Measurements from ENCODE around the gene CPNE1. TPM values are rescaled to one million over a fixed set of nuclear protein-coding genes. Genes with fewer than 3 reads are reported as not detected.

Gene CPNE1
- total RNA-seq, 1 experiment from 2014 or later = 505 TPM

GRCh38 chr20:35588397-35588796 lies 76.3 kb downstream of the CPNE1 start:
- H3K4me1 Mint-ChIP-seq (ENCODE audit: low read depth, unreplicated experiment) = no peaks in the 10 kb centered on the region
- H3K4me3 Mint-ChIP-seq (ENCODE audit: low read depth, unreplicated experiment) = no peak overlapping the region
- no peak for TF ChIP-seq CTCF (IDR thresholded peaks at IDR 0.05; ENCODE audit: unreplicated experiment)
- BruUV-seq (replicated peaks) = no TSS peak
- no peaks in the 10 kb centered on the region for H3K9me3 Mint-ChIP-seq (ENCODE audit: low read depth, unreplicated experiment)
- no peak overlapping the region for H3K27ac Mint-ChIP-seq (ENCODE audit: unreplicated experiment)
- H3K36me3 Mint-ChIP-seq (ENCODE audit: insufficient read depth, unreplicated experiment) = peaks cover 22% of the 10 kb centered on the region
- no peaks in the 10 kb centered on the region for H3K27me3 Mint-ChIP-seq (ENCODE audit: unreplicated experiment)
- intact Hi-C loops (cut with micrococcal nuclease; ENCODE audit: unreplicated experiment) = no loop called here
- CTCF ChIA-PET = no interaction called here
- DNase-seq = no peak

GRCh38 chr20:35587436-35587835 lies 77.3 kb downstream of the CPNE1 start:
- H3K9me3 Mint-ChIP-seq (ENCODE audit: low read depth, unreplicated experiment) = no peaks in the 10 kb centered on the region
- no peak overlapping the region for H3K4me3 Mint-ChIP-seq (ENCODE audit: low read depth, unreplicated experiment)
- CTCF ChIA-PET = interaction anchor here (0.6 kb wide), 1 partner anchor 17 kb away, joined by 4 read pairs; no protein-coding TSS in a partner anchor
- no peak for TF ChIP-seq CTCF (IDR thresholded peaks at IDR 0.05; ENCODE audit: unreplicated experiment)
- peaks cover 19% of the 10 kb centered on the region for H3K36me3 Mint-ChIP-seq (ENCODE audit: insufficient read depth, unreplicated experiment)
- BruUV-seq (replicated peaks) = no TSS peak
- no peaks in the 10 kb centered on the region for H3K4me1 Mint-ChIP-seq (ENCODE audit: low read depth, unreplicated experiment)
- DNase-seq = no peak
- no peak overlapping the region for H3K27ac Mint-ChIP-seq (ENCODE audit: unreplicated experiment)
- intact Hi-C loops (cut with micrococcal nuclease; ENCODE audit: unreplicated experiment) = no loop called here
- H3K27me3 Mint-ChIP-seq (ENCODE audit: unreplicated experiment) = no peaks in the 10 kb centered on the region

- intact Hi-C loops (cut with micrococcal nuclease; ENCODE audit: unreplicated experiment) = no loop called here
- CTCF ChIA-PET = interaction anchor here (0.6 kb wide), 1 partner anchor 18 kb away, joined by 4 read pairs; no protein-coding TSS in a partner anchor
- no peak for TF ChIP-seq CTCF (IDR thresholded peaks at IDR 0.05; ENCODE audit: unreplicated experiment)
- DNase-seq = no peak
- H3K36me3 Mint-ChIP-seq (ENCODE audit: insufficient read depth, unreplicated experiment) = peaks cover 14% of the 10 kb centered on the region
- no peak overlapping the region for H3K4me3 Mint-ChIP-seq (ENCODE audit: low read depth, unreplicated experiment)
- no peaks in the 10 kb centered on the region for H3K27me3 Mint-ChIP-seq (ENCODE audit: unreplicated experiment)
- no TSS peak for BruUV-seq (replicated peaks)
- no peak overlapping the region for H3K27ac Mint-ChIP-seq (ENCODE audit: unreplicated experiment)
- no peaks in the 10 kb centered on the region for H3K4me1 Mint-ChIP-seq (ENCODE audit: low read depth, unreplicated experiment)
- H3K9me3 Mint-ChIP-seq (ENCODE audit: low read depth, unreplicated experiment) = no peaks in the 10 kb centered on the region
These were observed 77.8 kb downstream of the CPNE1 start for GRCh38 chr20:35586751-35587425.

GRCh38 chr20:35583636-35584560 lies 80.8 kb downstream of the CPNE1 start:
- BruUV-seq (replicated peaks) = no TSS peak
- TF ChIP-seq CTCF (IDR thresholded peaks at IDR 0.05; ENCODE audit: unreplicated experiment) = no peak
- Mint-ChIP-seq H3K36me3 (ENCODE audit: insufficient read depth, unreplicated experiment) (peaks cover 13% of the 10 kb centered on the region), H3K27me3 (ENCODE audit: unreplicated experiment) (no peaks in the 10 kb centered on the region), H3K9me3 (ENCODE audit: low read depth, unreplicated experiment) (no peaks in the 10 kb centered on the region), H3K4me1 (ENCODE audit: low read depth, unreplicated experiment) (no peaks in the 10 kb centered on the region), H3K27ac (ENCODE audit: unreplicated experiment) (no peak overlapping the region), H3K4me3 (ENCODE audit: low read depth, unreplicated experiment) (no peak overlapping the region)
- DNase-seq = no peak
- CTCF ChIA-PET = interaction anchor here (0.6 to 1.2 kb wide), 3 partner anchors 11 to 35 kb away, joined by 3 to 4 read pairs (median 3); no protein-coding TSS in a partner anchor
- intact Hi-C loops (cut with micrococcal nuclease; ENCODE audit: unreplicated experiment) = no loop called here

Data from Calu3 (cell line).